ENCODE data around the gene KIAA0513.
A peak's percentile ranks its signal among the peaks of the same experiment; 100 is the strongest.

Gene KIAA0513

GRCh38 chr16:85090181-85090580, 62.6 kb downstream of the KIAA0513 start:
- TF ChIP-seq POLR2A (IDR thresholded peaks at IDR 0.05; ENCODE audit: extremely low read depth, insufficient read length) (no peak), MYC (IDR thresholded peaks at IDR 0.05; ENCODE audit: low read depth, low read length) (no peak), MAX (IDR thresholded peaks at IDR 0.05; ENCODE audit: low read depth, low read length) (no peak), CTCF (IDR thresholded peaks at IDR 0.05; ENCODE audit: low read depth, low read length) (no peak)
- DNase-seq (ENCODE audit: low read depth), result no peak
- H3K4me3 ChIP-seq (ENCODE audit: low read depth, low read length), result no peak overlapping the region

- no peak for TF ChIP-seq CTCF (IDR thresholded peaks at IDR 0.05; ENCODE audit: low read depth, low read length)
- no peak for TF ChIP-seq POLR2A (IDR thresholded peaks at IDR 0.05; ENCODE audit: extremely low read depth, insufficient read length)
- TF ChIP-seq MAX (IDR thresholded peaks at IDR 0.05; ENCODE audit: low read depth, low read length), result no peak; the same call in 1 of the 2 replicates
- TF ChIP-seq MYC (IDR thresholded peaks at IDR 0.05; ENCODE audit: low read depth, low read length), result no peak
- no peak overlapping the region for H3K4me3 ChIP-seq (ENCODE audit: low read depth, low read length)
- peak; percentile 63 for DNase-seq (ENCODE audit: low read depth)
Measured at GRCh38 chr16:85090873-85091521, 63.4 kb downstream of the KIAA0513 start.

- H3K4me3 ChIP-seq (ENCODE audit: low read depth, low read length), result no peak overlapping the region
- DNase-seq (ENCODE audit: low read depth), result no peak
- TF ChIP-seq POLR2A (IDR thresholded peaks at IDR 0.05; ENCODE audit: extremely low read depth, insufficient read length) (no peak), MAX (IDR thresholded peaks at IDR 0.05; ENCODE audit: low read depth, low read length) (no peak), CTCF (IDR thresholded peaks at IDR 0.05; ENCODE audit: low read depth, low read length) (no peak), MYC (IDR thresholded peaks at IDR 0.05; ENCODE audit: low read depth, low read length) (no peak)
Measured at GRCh38 chr16:85091522-85091910, 63.9 kb downstream of the KIAA0513 start.

GRCh38 chr16:85092309-85092708, 64.7 kb downstream of the KIAA0513 start:
- TF ChIP-seq MYC (IDR thresholded peaks at IDR 0.05; ENCODE audit: low read depth, low read length) (no peak), CTCF (IDR thresholded peaks at IDR 0.05; ENCODE audit: low read depth, low read length) (no peak), POLR2A (IDR thresholded peaks at IDR 0.05; ENCODE audit: extremely low read depth, insufficient read length) (no peak), MAX (IDR thresholded peaks at IDR 0.05; ENCODE audit: low read depth, low read length) (no peak)
- H3K4me3 ChIP-seq (ENCODE audit: low read depth, low read length), result no peak overlapping the region
- DNase-seq (ENCODE audit: low read depth), result no peak

GRCh38 chr16:85092851-85093250, 65.3 kb downstream of the KIAA0513 start:
- no peak for TF ChIP-seq MAX (IDR thresholded peaks at IDR 0.05; ENCODE audit: low read depth, low read length)
- TF ChIP-seq CTCF (IDR thresholded peaks at IDR 0.05; ENCODE audit: low read depth, low read length), result no peak
- no peak for TF ChIP-seq MYC (IDR thresholded peaks at IDR 0.05; ENCODE audit: low read depth, low read length)
- no peak for TF ChIP-seq POLR2A (IDR thresholded peaks at IDR 0.05; ENCODE audit: extremely low read depth, insufficient read length)
- no peak for DNase-seq (ENCODE audit: low read depth)
- H3K4me3 ChIP-seq (ENCODE audit: low read depth, low read length), result no peak overlapping the region
